Activated CD4-positive, alpha-beta memory T cell treated with anti-CD3 and anti-CD28 coated beads for 36 hours (primary cell): ENCODE measurements around the gene RTEL1. TPM values are rescaled to one million over a fixed set of nuclear protein-coding genes. Genes with fewer than 3 reads are reported as not detected.
"Not testable (repeated sequence)": the region's sequence is repeated elsewhere in the genome, so short reads cannot be mapped to it uniquely, and the experiment has no call there.

ENCODE experiments used
- CTCF ChIA-PET: fragments of 350-600 bp; sonication (Branson Sonifier 250); formaldehyde crosslinking; loops from one replicate; lab custom pipeline; 2021; ENCODE audit warnings: antibody characterized with exemption, inconsistent platforms; lab: Charles Lee
- POLR2A ChIA-PET: fragments of 350-600 bp; sonication (Branson Sonifier 250); formaldehyde crosslinking; loops from one replicate; lab custom pipeline; 2021; ENCODE audit warnings: antibody characterized with exemption; lab: Charles Lee
- DNase-seq: peaks from one replicate; pipeline ENCODE4 v3.0.0-alpha.2; 2020
- H3K27ac Mint-ChIP-seq: one replicate; pipeline ENCODE4 v1.8.0; 2021; ENCODE audit warnings: mixed read lengths
- H3K27me3 Mint-ChIP-seq: one replicate; pipeline ENCODE4 v1.8.0; 2021; ENCODE audit warnings: mixed read lengths
- H3K36me3 Mint-ChIP-seq: one replicate; pipeline ENCODE4 v1.8.0; 2021; ENCODE audit warnings: mixed read lengths
- H3K4me1 Mint-ChIP-seq: one replicate; pipeline ENCODE4 v1.8.0; 2021; ENCODE audit warnings: low read depth, mixed read lengths
- H3K4me3 Mint-ChIP-seq: one replicate; pipeline ENCODE4 v1.8.0; 2021; ENCODE audit warnings: mild to moderate bottlenecking, mixed read lengths
- H3K9me3 Mint-ChIP-seq: one replicate; pipeline ENCODE4 v1.8.0; 2021; ENCODE audit warnings: mixed read lengths
- intact Hi-C: fragments of 100-400 bp; cut with micrococcal nuclease; formaldehyde crosslinking; loops from one replicate; pipeline ENCODE4 v1.15.1; 2023
- total RNA-seq, 2 experiments: library from RNA; stranded (reverse); gene quantifications; one replicate each; pipeline ENCODE4 v1.2.3, GENCODE V29; 2021

RTEL1 gene
- total RNA-seq, 2 experiments from 2014 or later: 38.0 to 38.3 TPM

- Mint-ChIP-seq H3K36me3 (peaks cover 32% of the 10 kb centered on the region), H3K27ac (no peak overlapping the region), H3K4me1 (peaks cover 16% of the 10 kb centered on the region), H3K4me3 (no peak overlapping the region), H3K9me3 (no peaks in the 10 kb centered on the region), H3K27me3 (no peaks in the 10 kb centered on the region)
- ChIA-PET POLR2A (no interaction called here), CTCF (interaction anchor here (0.6 kb wide), 1 partner anchor 394 kb away, joined by 3 read pairs; no protein-coding TSS in a partner anchor)
- intact Hi-C loops: no loop called here
- no peak for DNase-seq
Observed at GRCh38 chr20:63663332-63664066, 5.4 kb downstream of the RTEL1 start.

GRCh38 chr20:63664143-63664851 lies 6.2 kb downstream of the RTEL1 start:
- Mint-ChIP-seq H3K36me3 (peaks cover 39% of the 10 kb centered on the region), H3K27ac (no peak overlapping the region), H3K4me3 (no peak overlapping the region), H3K27me3 (no peaks in the 10 kb centered on the region), H3K4me1 (peaks cover 8% of the 10 kb centered on the region), H3K9me3 (no peaks in the 10 kb centered on the region)
- POLR2A ChIA-PET: no interaction called here
- DNase-seq: no peak
- intact Hi-C loops: no loop called here
- CTCF ChIA-PET: no interaction called here

GRCh38 chr20:63664861-63665594 lies 6.9 kb downstream of the RTEL1 start:
- H3K9me3 Mint-ChIP-seq: no peaks in the 10 kb centered on the region
- H3K4me1 Mint-ChIP-seq: peaks cover under 1% of the 10 kb centered on the region
- H3K27ac Mint-ChIP-seq: no peak overlapping the region
- DNase-seq: no peak
- intact Hi-C loops: no loop called here
- CTCF ChIA-PET: no interaction called here
- POLR2A ChIA-PET: no interaction called here
- H3K4me3 Mint-ChIP-seq: no peak overlapping the region
- peaks cover 36% of the 10 kb centered on the region for H3K36me3 Mint-ChIP-seq
- H3K27me3 Mint-ChIP-seq: no peaks in the 10 kb centered on the region

GRCh38 chr20:63665708-63666107 lies 7.6 kb downstream of the RTEL1 start:
- Mint-ChIP-seq H3K4me3 (no peak overlapping the region), H3K9me3 (no peaks in the 10 kb centered on the region), H3K27ac (no peak overlapping the region), H3K36me3 (peaks cover 34% of the 10 kb centered on the region), H3K27me3 (no peaks in the 10 kb centered on the region), H3K4me1 (no peaks in the 10 kb centered on the region)
- POLR2A ChIA-PET: no interaction called here
- intact Hi-C loops: no loop called here
- no peak for DNase-seq
- CTCF ChIA-PET: no interaction called here

GRCh38 chr20:63667858-63668257 lies 9.7 kb downstream of the RTEL1 start:
- H3K9me3 Mint-ChIP-seq: no peaks in the 10 kb centered on the region
- no peaks in the 10 kb centered on the region for H3K4me1 Mint-ChIP-seq
- H3K27me3 Mint-ChIP-seq: no peaks in the 10 kb centered on the region
- no peak overlapping the region for H3K4me3 Mint-ChIP-seq
- DNase-seq: no peak
- POLR2A ChIA-PET: no interaction called here
- intact Hi-C loops: no loop called here
- H3K36me3 Mint-ChIP-seq: peaks cover 29% of the 10 kb centered on the region
- CTCF ChIA-PET: no interaction called here
- H3K27ac Mint-ChIP-seq: no peak overlapping the region

- no peaks in the 10 kb centered on the region for H3K4me1 Mint-ChIP-seq
- no peak overlapping the region for H3K27ac Mint-ChIP-seq
- CTCF ChIA-PET: interaction anchor here (0.6 to 0.9 kb wide), 2 partner anchors 10 to 131 kb away, joined by 3 to 4 read pairs; partner anchors contain the start of genes PTK6 and RTEL1
- DNase-seq: no peak
- no peak overlapping the region for H3K4me3 Mint-ChIP-seq
- H3K9me3 Mint-ChIP-seq: no peaks in the 10 kb centered on the region
- POLR2A ChIA-PET: no interaction called here
- H3K27me3 Mint-ChIP-seq: no peaks in the 10 kb centered on the region
- peaks cover 29% of the 10 kb centered on the region for H3K36me3 Mint-ChIP-seq
- intact Hi-C loops: no loop called here
Observed at GRCh38 chr20:63668351-63668750, 10.2 kb downstream of the RTEL1 start.

- DNase-seq, H3K9me3 Mint-ChIP-seq, intact Hi-C loops, POLR2A ChIA-PET, H3K4me3 Mint-ChIP-seq, H3K27me3 Mint-ChIP-seq, H3K27ac Mint-ChIP-seq, H3K4me1 Mint-ChIP-seq, CTCF ChIA-PET: not testable (repeated sequence)
- peaks cover 28% of the 10 kb centered on the region for H3K36me3 Mint-ChIP-seq
Observed at GRCh38 chr20:63671695-63672094, 13.6 kb downstream of the RTEL1 start.

- H3K4me1 Mint-ChIP-seq: no peaks in the 10 kb centered on the region
- intact Hi-C loops: no loop called here
- CTCF ChIA-PET: no interaction called here
Observed at GRCh38 chr20:63672666-63673065, 14.6 kb downstream of the RTEL1 start.

GRCh38 chr20:63673951-63674350 lies 15.8 kb downstream of the RTEL1 start:
- Mint-ChIP-seq H3K4me3 (no peak overlapping the region), H3K27ac (no peak overlapping the region), H3K27me3 (no peaks in the 10 kb centered on the region), H3K9me3 (no peaks in the 10 kb centered on the region), H3K4me1 (no peaks in the 10 kb centered on the region), H3K36me3 (peaks cover 26% of the 10 kb centered on the region)
- intact Hi-C loops: no loop called here
- no peak for DNase-seq
- POLR2A ChIA-PET: no interaction called here
- CTCF ChIA-PET: no interaction called here

More at GRCh38 chr20:63672666-63673065, 14.6 kb downstream of the RTEL1 start:
- peaks cover 29% of the 10 kb centered on the region for H3K36me3 Mint-ChIP-seq
- H3K9me3 Mint-ChIP-seq: no peaks in the 10 kb centered on the region
- no peaks in the 10 kb centered on the region for H3K27me3 Mint-ChIP-seq
- H3K27ac Mint-ChIP-seq: no peak overlapping the region
- no peak for DNase-seq
- POLR2A ChIA-PET: no interaction called here
- no peak overlapping the region for H3K4me3 Mint-ChIP-seq

GRCh38 chr20:63675681-63676368 lies 17.7 kb downstream of the RTEL1 start:
- H3K9me3 Mint-ChIP-seq: no peaks in the 10 kb centered on the region
- no peak overlapping the region for H3K4me3 Mint-ChIP-seq
- no peaks in the 10 kb centered on the region for H3K27me3 Mint-ChIP-seq
- DNase-seq: no peak
- POLR2A ChIA-PET: no interaction called here
- CTCF ChIA-PET: no interaction called here
- intact Hi-C loops: no loop called here
- no peaks in the 10 kb centered on the region for H3K4me1 Mint-ChIP-seq
- no peak overlapping the region for H3K27ac Mint-ChIP-seq
- H3K36me3 Mint-ChIP-seq: peaks cover 21% of the 10 kb centered on the region

- Mint-ChIP-seq H3K4me3 (no peak overlapping the region), H3K9me3 (no peaks in the 10 kb centered on the region), H3K36me3 (peaks cover 17% of the 10 kb centered on the region), H3K4me1 (peaks cover 2% of the 10 kb centered on the region), H3K27ac (no peak overlapping the region), H3K27me3 (no peaks in the 10 kb centered on the region)
- intact Hi-C loops: no loop called here
- ChIA-PET CTCF (no interaction called here), POLR2A (no interaction called here)
- no peak for DNase-seq
Observed at GRCh38 chr20:63678071-63678470, 20.0 kb downstream of the RTEL1 start.
